GM12878 (cell line): ENCODE data around the gene PLB1. TPM values are rescaled to one million over a fixed set of nuclear protein-coding genes. Genes with fewer than 3 reads are reported as not detected.

ENCODE experiments used
- ATAC-seq: fragments of 200-7000 bp; cut with Tn5 transposase; 3 replicates; pipeline ENCODE4 v1.9.1; 2020; ENCODE audit warnings: mild to moderate bottlenecking, moderate library complexity
- BruUV-seq: library from RNA; stranded (reverse); fragments of 400-500 nt; replicated peaks from 2 replicates; lab custom pipeline; 2021; lab: Mats Ljungman, UMichigan
- CTCF ChIA-PET: fragments of 300-600 bp; sonication (Branson Sonifier 250); formaldehyde crosslinking; extraction: SDS; loops from one replicate; lab custom pipeline; 2021; ENCODE audit warnings: inconsistent platforms; lab: Yijun Ruan, JAX
- POLR2A ChIA-PET: fragments of 350-600 bp; formaldehyde crosslinking; extraction: SDS; loops from one replicate; lab custom pipeline; 2021; ENCODE audit warnings: inconsistent platforms; lab: Charles Lee
- RAD21 ChIA-PET: fragments of 300-600 bp; sonication (Branson Sonifier 250); formaldehyde crosslinking; loops from one replicate; lab custom pipeline; 2023; ENCODE audit warnings: antibody characterized with exemption; ENCODE audit not compliant: unreplicated experiment; lab: Charles Lee
- SMC1A ChIA-PET: fragments of 300-600 bp; sonication (Branson Sonifier 250); formaldehyde crosslinking; loops from one replicate; lab custom pipeline; 2023; ENCODE audit not compliant: unreplicated experiment, uncharacterized antibody; lab: Charles Lee
- DNase-seq: peaks from one replicate; pipeline ENCODE4 v3.0.0-alpha.2; 2011; ENCODE audit warnings: low read depth, low spot score
- FAIRE-seq: peaks from 3 replicates; lab custom pipeline; 2011; peaks lifted over from hg19 to GRCh38; lab: Jason Lieb, UNC
- H2AFZ ChIP-seq: 2 replicates; pipeline ENCODE4 v1.6.0; 2011; ENCODE audit warnings: low read depth, low read length, control low read depth; ENCODE audit not compliant: control insufficient read depth
- H3K27ac ChIP-seq: 2 replicates; pipeline ENCODE4 v1.5.1; 2011; ENCODE audit warnings: control low read depth; ENCODE audit not compliant: control insufficient read depth, insufficient read depth
- H3K27me3 ChIP-seq, 2 experiments: replicated peaks in 1 of 2; 2 replicates each; pipeline versions ENCODE4 v1.6.0 to v1.6.1; 2011; ENCODE audit warnings: low read length in 1 of 2; ENCODE audit not compliant: control insufficient read depth in 2 of 2, insufficient read depth in 2 of 2
- H3K36me3 ChIP-seq, 2 experiments: 2 replicates each; pipeline ENCODE4 v1.5.1; 2011; ENCODE audit warnings: low read length in 1 of 2; ENCODE audit not compliant: control insufficient read depth in 2 of 2, insufficient read depth in 2 of 2
- H3K4me1 ChIP-seq: 2 replicates; pipeline ENCODE4 v1.6.1; 2011; ENCODE audit warnings: mild to moderate bottlenecking, low read length, moderate library complexity, mixed read lengths; ENCODE audit not compliant: control insufficient read depth, insufficient read depth
- H3K4me2 ChIP-seq: 2 replicates; pipeline ENCODE4 v1.6.0; 2011; ENCODE audit warnings: control low read depth; ENCODE audit not compliant: control insufficient read depth, insufficient read depth
- H3K4me3 ChIP-seq: fragments of 200-600 bp; sonication (generic); 2 replicates; pipeline ENCODE4 v1.5.1; 2016
- H3K79me2 ChIP-seq: 2 replicates; pipeline ENCODE4 v1.6.0; 2011; ENCODE audit warnings: low read length; ENCODE audit not compliant: control insufficient read depth, insufficient read depth
- H3K9ac ChIP-seq: 2 replicates; pipeline ENCODE4 v1.8.0; 2011; ENCODE audit warnings: low read length, control low read depth, mixed read lengths; ENCODE audit not compliant: control insufficient read depth, insufficient read depth
- H3K9me3 ChIP-seq: replicated peaks from 3 replicates; pipeline ENCODE4 v1.5.1; 2011; ENCODE audit warnings: mild to moderate bottlenecking, low read length; ENCODE audit not compliant: control insufficient read depth, insufficient read depth
- H4K20me1 ChIP-seq: 2 replicates; pipeline ENCODE4 v1.6.0; 2011; ENCODE audit not compliant: control insufficient read depth, insufficient read depth
- BMI1 ChIP-seq: fragments of 450-650 bp; IDR thresholded peaks from 2 replicates; pipeline ENCODE4 v1.6.1; 2016; ENCODE audit warnings: mild to moderate bottlenecking, moderate library complexity, borderline replicate concordance
- DPF2 ChIP-seq: fragments of 450-650 bp; IDR thresholded peaks from 2 replicates; pipeline ENCODE4 v1.6.1; 2017; ENCODE audit warnings: mild to moderate bottlenecking
- MTA2 ChIP-seq: fragments of 450-650 bp; IDR thresholded peaks from 2 replicates; pipeline ENCODE4 v1.6.1; 2016; ENCODE audit warnings: low read depth, mild to moderate bottlenecking, moderate library complexity
- NR2C1 ChIP-seq: fragments of 450-650 bp; IDR thresholded peaks from 2 replicates; pipeline ENCODE4 v1.6.1; 2017; ENCODE audit warnings: antibody characterized with exemption, mild to moderate bottlenecking, moderate library complexity
- NR2F1 ChIP-seq: fragments of 450-650 bp; conservative IDR thresholded peaks from 2 replicates; pipeline ENCODE4 v1.6.1; 2017; ENCODE audit warnings: mild to moderate bottlenecking
- PML ChIP-seq: IDR thresholded peaks from 2 replicates; pipeline ENCODE4 v1.6.1; 2012; ENCODE audit warnings: low read length, inconsistent platforms
- PRDM15 ChIP-seq: fragments of 450-650 bp; formaldehyde crosslinking; IDR thresholded peaks from 2 replicates; pipeline ENCODE4 v1.4.0; 2020; ENCODE audit warnings: mild to moderate bottlenecking, moderate library complexity
- RAD21 ChIP-seq: IDR thresholded peaks from 2 replicates; pipeline ENCODE4 v1.6.1; 2011; ENCODE audit warnings: mild to moderate bottlenecking, low read depth, low read length, moderate library complexity; ENCODE audit not compliant: insufficient read depth
- RAD51 ChIP-seq: fragments of 450-650 bp; IDR thresholded peaks from 2 replicates; pipeline ENCODE4 v1.6.1; 2016; ENCODE audit warnings: moderate library complexity, mild to moderate bottlenecking, inconsistent platforms
- RUNX3 ChIP-seq: IDR thresholded peaks from 2 replicates; pipeline ENCODE4 v1.6.1; 2012; ENCODE audit warnings: low read length, inconsistent platforms
- ZBTB11 ChIP-seq: fragments of 450-650 bp; formaldehyde crosslinking; IDR thresholded peaks from 2 replicates; pipeline ENCODE4 v1.5.0; 2022; ENCODE audit warnings: mild to moderate bottlenecking, missing genetic modification characterization
- WGBS: methylation state at CpG from one replicate; pipeline ENCODE4 v1.1.6; 2016; ENCODE audit warnings: low lambda C conversion rate; ENCODE audit not compliant: insufficient replicate concordance, insufficient coverage; ENCODE audit errors: missing lambda C conversion rate; 5-methylcytosine and 5-hydroxymethylcytosine counted together
- in situ Hi-C: fragments of 300-500 bp; cut with MboI; formaldehyde crosslinking; loops from 9 replicates; pipeline ENCODE4 v1.14.3; 2018; ENCODE audit warnings: mixed read lengths
- intact Hi-C: fragments of 100-400 bp; cut with micrococcal nuclease; formaldehyde crosslinking; loops from one replicate; pipeline ENCODE4 v1.14.2; 2022; ENCODE audit not compliant: unreplicated experiment
- polyA plus RNA-seq, 11 experiments: library from polyadenylated mRNA; depleted of rRNA in 4 of 11; unstranded in 6 of 11; stranded (reverse) in 5 of 11; fragments of >200 nt; fragmentation: Nextera tagmentation in 4 of 11; fragmentation: Illumina TruSeq in 1 of 11; extraction: Ambion mirVana in 4 of 11; extraction: Trizol in 1 of 11; gene quantifications; 1 replicate in 1 of 11; 2 replicates in 10 of 11; pipeline versions ENCODE4 v1.2.1 to v1.2.3, GENCODE V29; 2011 to 2016; ENCODE audit warnings: inconsistent platforms in 2 of 11, missing spikeins in 2 of 11, low read depth in 1 of 11
- total RNA-seq, 4 experiments: library from RNA; depleted of rRNA in 3 of 4; stranded (reverse); fragments of >200 nt in 3 of 4; fragmentation: Illumina TruSeq in 1 of 4; extraction: Trizol in 1 of 4; gene quantifications; 2 replicates each; pipeline versions ENCODE4 v1.2.1 to v1.2.3, GENCODE V29; 2013 to 2021
- TF ChIP-seq, protein P1 (sequence below): fragments of 450-650 bp; IDR thresholded peaks from 2 replicates; pipeline ENCODE4 v1.6.1; 2016; ENCODE audit warnings: mild to moderate bottlenecking

Gene PLB1
- total and polyA plus RNA-seq, 10 of the 15 experiments (the other 5 are each of a cell fraction or from before 2014, with no cell fraction given) = 0.03 to 0.49 (median 0.28) TPM

- no peak for DNase-seq
- 64% methylated on average over 9 of the region's 9 CpGs for WGBS
- H4K20me1 ChIP-seq = no peaks in the 10 kb centered on the region
- H3K79me2 ChIP-seq = no peaks in the 10 kb centered on the region
- ChIA-PET RAD21 (interaction anchor here (1.3 kb wide), 1 partner anchor 18 kb away, joined by 3 read pairs; no protein-coding TSS in a partner anchor), POLR2A (no interaction called here), SMC1A (interaction anchor here (1.4 kb wide), 1 partner anchor 12 kb away, joined by 3 read pairs; no protein-coding TSS in a partner anchor), CTCF (interaction anchor here (3.4 kb wide), 1 partner anchor 18 kb away, joined by 16 read pairs; no protein-coding TSS in a partner anchor)
- no peak overlapping the region for H3K4me2 ChIP-seq
- no peak overlapping the region for H3K4me3 ChIP-seq
- in situ Hi-C loops (no loop called here), intact Hi-C loops (no loop called here)
- no peak for FAIRE-seq
- no peak overlapping the region for H2AFZ ChIP-seq
- H3K9me3 ChIP-seq = no peaks in the 10 kb centered on the region
- H3K36me3 ChIP-seq = no peaks in the 10 kb centered on the region
- no peak overlapping the region for H3K9ac ChIP-seq
- no peak for ATAC-seq
- no peaks in the 10 kb centered on the region for H3K4me1 ChIP-seq
- H3K27ac ChIP-seq = no peak overlapping the region
- no peaks in the 10 kb centered on the region; a peak in 2 of 4 replicates for H3K27me3 ChIP-seq
- BruUV-seq = no TSS peak
- no peak for TF ChIP-seq DPF2
- no peak for TF ChIP-seq PRDM15 (CRISPR knock-in tag)
- TF ChIP-seq ZBTB11 (CRISPR knock-in tag) = no peak
- no peak for TF ChIP-seq RAD21
- TF ChIP-seq PML = no peak
- TF ChIP-seq NR2C1 = no peak
- TF ChIP-seq MTA2 = no peak
- TF ChIP-seq RUNX3 = no peak
- TF ChIP-seq, protein P1, sequence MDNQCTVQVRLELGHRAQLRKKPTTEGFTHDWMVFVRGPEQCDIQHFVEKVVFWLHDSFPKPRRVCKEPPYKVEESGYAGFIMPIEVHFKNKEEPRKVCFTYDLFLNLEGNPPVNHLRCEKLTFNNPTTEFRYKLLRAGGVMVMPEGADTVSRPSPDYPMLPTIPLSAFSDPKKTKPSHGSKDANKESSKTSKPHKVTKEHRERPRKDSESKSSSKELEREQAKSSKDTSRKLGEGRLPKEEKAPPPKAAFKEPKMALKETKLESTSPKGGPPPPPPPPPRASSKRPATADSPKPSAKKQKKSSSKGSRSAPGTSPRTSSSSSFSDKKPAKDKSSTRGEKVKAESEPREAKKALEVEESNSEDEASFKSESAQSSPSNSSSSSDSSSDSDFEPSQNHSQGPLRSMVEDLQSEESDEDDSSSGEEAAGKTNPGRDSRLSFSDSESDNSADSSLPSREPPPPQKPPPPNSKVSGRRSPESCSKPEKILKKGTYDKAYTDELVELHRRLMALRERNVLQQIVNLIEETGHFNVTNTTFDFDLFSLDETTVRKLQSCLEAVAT = no peak
- no peak for TF ChIP-seq BMI1
- no peak for TF ChIP-seq RAD51
- no peak for TF ChIP-seq NR2F1
Measured at GRCh38 chr2:28612131-28612812, 116.4 kb downstream of the PLB1 start.
